ENCODE results near the gene HDDC2.

DNA sequence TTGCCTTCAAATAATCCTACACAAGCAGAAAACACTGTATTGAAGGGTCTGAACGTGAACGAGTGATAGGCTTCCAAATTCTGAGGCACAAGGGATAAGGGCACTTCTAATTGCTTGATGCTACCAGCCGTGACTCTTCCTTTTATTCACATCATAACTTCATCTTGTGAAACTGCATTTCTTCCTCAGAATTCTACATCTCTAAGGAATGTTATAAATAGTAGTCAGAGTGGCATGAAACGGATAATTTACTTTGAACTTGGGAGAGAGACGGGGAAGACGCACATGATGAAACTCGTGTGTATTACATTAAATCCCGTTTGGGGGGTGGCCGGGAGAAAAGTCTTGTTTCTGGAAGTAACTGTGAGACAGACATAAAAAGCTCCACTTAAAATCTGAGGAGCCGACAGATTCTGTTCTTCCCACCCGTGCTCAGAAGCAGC, 754 bp downstream of the HDDC2 start:
- TF ChIP-seq EZH2phosphoT487 (IDR thresholded peaks at IDR 0.05; ENCODE audit: insufficient read depth, low read depth) = no peak
- TF ChIP-seq EZH2 (IDR thresholded peaks at IDR 0.05; ENCODE audit: insufficient read depth, poor library complexity, severe bottlenecking) = no peak

Measured in GM23248 (cell line).